IPS-15b (cell line): ENCODE results near the gene NBAS.
"Not testable (repeated sequence)": the region's sequence is repeated elsewhere in the genome, so short reads cannot be mapped to it uniquely, and the experiment has no call there.

Source experiments
- H3K27me3 ChIP-seq: one replicate; pipeline ENCODE4 v1.6.1; 2013; ENCODE audit warnings: low read length; ENCODE audit not compliant: control insufficient read depth, insufficient read depth
- H3K36me3 ChIP-seq: one replicate; pipeline ENCODE4 v1.6.1; 2013; ENCODE audit warnings: low read length; ENCODE audit not compliant: control insufficient read depth, insufficient read depth
- H3K4me1 ChIP-seq: one replicate; pipeline ENCODE4 v1.6.1; 2013; ENCODE audit warnings: mild to moderate bottlenecking, low read length; ENCODE audit not compliant: control insufficient read depth, insufficient read depth
- H3K4me3 ChIP-seq: one replicate; pipeline ENCODE4 v1.5.1; 2013; ENCODE audit warnings: low read depth, low read length
- H3K9ac ChIP-seq: one replicate; pipeline ENCODE4 v1.6.1; 2013; ENCODE audit warnings: low read depth, mild to moderate bottlenecking, low read length
- H3K9me3 ChIP-seq: one replicate; pipeline ENCODE4 v1.6.1; 2013; ENCODE audit warnings: mild to moderate bottlenecking, low read length; ENCODE audit not compliant: control insufficient read depth, insufficient read depth

NBAS gene

DNA sequence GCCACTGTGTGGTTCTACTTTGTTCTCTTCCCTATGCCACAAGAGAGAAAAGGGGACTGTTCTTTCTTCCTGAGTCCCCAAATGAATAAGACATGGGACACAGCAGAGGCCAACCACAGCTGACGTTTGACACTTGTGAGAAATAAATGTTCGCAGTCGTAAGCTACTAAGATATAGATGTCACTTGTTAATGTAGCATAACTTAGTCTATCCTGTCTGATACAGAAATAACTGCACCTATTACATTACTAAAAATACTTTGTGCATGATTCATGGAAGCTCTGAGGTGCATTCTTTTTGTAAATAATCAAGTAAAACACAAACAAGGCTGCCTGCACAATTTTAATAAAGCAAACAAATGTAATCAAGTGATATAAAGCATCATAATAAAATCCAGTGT lies 148.8 kb downstream of the NBAS start:
- H3K4me3 ChIP-seq, result no peak overlapping the region
- H3K27me3 ChIP-seq, result no peaks in the 10 kb centered on the region
- H3K36me3 ChIP-seq, result no peaks in the 10 kb centered on the region
- H3K4me1 ChIP-seq, result no peaks in the 10 kb centered on the region
- H3K9me3 ChIP-seq, result no peaks in the 10 kb centered on the region
- no peak overlapping the region for H3K9ac ChIP-seq

DNA sequence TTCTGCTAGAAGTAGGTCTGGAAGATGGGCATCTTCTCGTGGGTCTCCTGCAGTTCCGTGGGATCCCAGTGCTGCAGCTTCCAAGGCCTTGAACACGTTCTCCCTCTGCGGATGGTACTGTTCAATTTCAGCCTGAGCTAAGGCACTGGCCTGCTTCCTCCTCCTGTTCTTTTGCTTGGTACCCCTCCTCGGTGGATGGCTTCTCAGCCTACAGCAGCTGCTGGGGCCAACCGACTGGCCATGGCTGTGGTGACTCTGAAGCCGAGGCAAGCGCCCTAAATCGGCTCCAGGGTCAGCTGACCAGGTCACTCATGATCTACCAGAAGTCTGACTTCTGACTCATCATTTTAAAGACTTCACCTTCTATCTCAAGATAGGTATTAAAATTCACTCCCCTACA lies 150.2 kb downstream of the NBAS start:
- Histone ChIP-seq H3K9me3 (no peaks in the 10 kb centered on the region), H3K9ac (no peak overlapping the region), H3K36me3 (no peaks in the 10 kb centered on the region), H3K4me1 (no peaks in the 10 kb centered on the region), H3K4me3 (no peak overlapping the region), H3K27me3 (no peaks in the 10 kb centered on the region)

DNA sequence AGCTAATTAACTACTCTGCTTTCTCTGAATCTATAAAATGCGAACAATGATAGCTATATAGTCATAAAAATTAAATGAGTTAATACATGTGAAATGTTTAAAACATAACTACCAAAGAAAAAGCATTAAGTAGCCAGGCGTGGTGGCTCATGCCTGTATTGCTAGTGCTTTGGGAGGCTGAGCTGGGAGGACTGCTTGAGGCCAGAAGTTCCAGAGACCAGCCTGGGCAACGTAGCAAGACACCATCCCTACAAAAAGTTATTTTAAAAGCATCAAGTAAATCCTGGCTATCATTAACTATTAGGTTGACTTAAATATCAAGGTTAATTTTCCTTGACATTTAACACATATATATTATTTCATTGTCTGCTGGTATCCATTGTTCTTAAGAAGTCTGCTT lies 152.4 kb downstream of the NBAS start:
- H3K9ac ChIP-seq, result no peak overlapping the region
- no peaks in the 10 kb centered on the region for H3K9me3 ChIP-seq
- H3K36me3 ChIP-seq, result no peaks in the 10 kb centered on the region
- no peaks in the 10 kb centered on the region for H3K27me3 ChIP-seq
- H3K4me1 ChIP-seq, result no peaks in the 10 kb centered on the region
- H3K4me3 ChIP-seq, result no peak overlapping the region

DNA sequence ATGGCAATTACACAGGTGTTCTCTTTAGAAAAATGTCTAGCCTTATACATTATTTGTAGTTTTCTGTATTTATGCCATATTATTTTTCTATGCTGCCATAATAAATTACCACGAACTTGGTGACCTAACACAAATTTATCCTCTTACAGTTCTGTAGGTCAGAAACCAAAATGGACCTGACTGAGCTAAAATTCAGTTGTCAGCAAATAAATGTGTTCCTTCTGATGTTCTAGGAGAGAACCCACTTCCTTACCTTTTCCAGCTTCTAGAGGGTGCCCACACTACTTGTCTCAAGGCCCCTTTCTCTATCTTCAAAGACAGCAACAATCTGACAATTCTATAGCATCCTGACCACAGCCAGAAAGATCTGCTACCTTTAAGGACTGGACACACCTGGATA lies 153.5 kb downstream of the NBAS start:
- H3K36me3 ChIP-seq, result no peaks in the 10 kb centered on the region
- no peaks in the 10 kb centered on the region for H3K4me1 ChIP-seq
- no peaks in the 10 kb centered on the region for H3K9me3 ChIP-seq
- no peaks in the 10 kb centered on the region for H3K27me3 ChIP-seq
- no peak overlapping the region for H3K9ac ChIP-seq
- no peak overlapping the region for H3K4me3 ChIP-seq

DNA sequence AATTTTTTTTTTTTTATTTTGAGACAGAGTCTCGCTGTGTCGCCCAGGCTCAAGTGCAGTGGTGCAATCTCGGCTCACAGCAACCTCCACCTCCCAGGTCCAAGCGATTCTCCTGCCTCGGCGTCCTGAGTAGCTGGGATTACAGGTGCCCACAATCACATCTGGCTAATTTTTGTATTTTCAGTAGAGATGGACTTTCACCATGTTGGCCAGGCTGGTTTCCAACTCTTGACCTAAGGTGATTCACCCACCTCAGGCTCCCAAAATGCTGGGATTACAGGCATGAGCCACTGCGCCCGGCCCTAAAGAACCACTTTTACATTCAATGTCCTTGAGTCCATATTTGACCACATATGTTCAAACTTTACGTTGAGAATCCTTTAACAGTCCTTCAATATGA lies 156.6 kb downstream of the NBAS start:
- not testable (repeated sequence) for H3K4me3 ChIP-seq, H3K36me3 ChIP-seq, H3K27me3 ChIP-seq, H3K4me1 ChIP-seq, H3K9ac ChIP-seq, H3K9me3 ChIP-seq

DNA sequence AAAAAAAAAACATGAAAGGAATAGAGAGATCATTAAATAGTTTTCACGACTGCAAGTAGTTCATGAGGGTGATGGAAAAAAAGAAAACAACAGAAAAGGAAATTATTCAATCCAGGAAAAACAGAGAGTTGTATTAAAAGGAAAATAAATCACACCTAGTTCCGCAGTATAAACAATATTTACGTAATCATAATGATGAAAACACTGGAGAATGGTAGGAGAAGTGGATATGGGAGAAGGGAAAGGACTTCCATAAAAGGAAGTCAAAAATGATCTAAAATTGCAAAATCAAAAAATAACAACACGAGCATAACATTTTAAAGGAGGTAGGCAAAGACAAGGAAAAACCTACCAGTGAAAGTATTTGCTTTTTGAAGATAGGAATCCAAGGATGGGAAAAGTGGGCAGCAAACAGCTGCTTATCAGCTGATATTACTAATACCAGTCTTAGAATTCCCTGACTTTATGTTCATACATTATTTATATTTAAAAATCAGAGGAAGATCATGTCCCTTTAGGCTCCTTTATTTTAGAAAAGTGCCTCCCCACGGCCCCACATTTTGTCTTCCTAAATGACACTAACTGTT lies 160.8 kb downstream of the NBAS start:
- Histone ChIP-seq H3K36me3 (no peaks in the 10 kb centered on the region), H3K4me1 (no peaks in the 10 kb centered on the region), H3K9ac (no peak overlapping the region), H3K9me3 (no peaks in the 10 kb centered on the region), H3K4me3 (no peak overlapping the region), H3K27me3 (no peaks in the 10 kb centered on the region)

DNA sequence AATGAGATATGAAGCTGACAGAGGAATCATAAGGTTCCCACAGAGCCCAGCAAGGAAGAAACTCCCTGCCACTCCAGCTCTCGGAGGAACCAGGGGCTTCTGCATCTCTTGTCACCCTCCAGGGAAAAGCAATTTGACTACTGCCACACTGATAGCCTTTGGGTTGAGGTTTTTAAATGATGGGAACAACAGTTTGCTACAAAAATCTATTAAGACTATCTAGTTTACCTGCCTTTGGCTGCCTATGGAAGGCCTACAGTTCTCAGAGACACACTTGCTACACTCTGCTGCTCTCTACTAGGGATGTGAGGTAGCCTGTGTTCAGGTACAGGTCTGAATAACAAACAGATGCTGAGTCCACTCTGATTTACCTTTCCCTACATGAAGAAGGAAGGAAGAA lies 161.9 kb downstream of the NBAS start:
- Histone ChIP-seq H3K9ac (no peak overlapping the region), H3K9me3 (no peaks in the 10 kb centered on the region), H3K27me3 (no peaks in the 10 kb centered on the region), H3K36me3 (no peaks in the 10 kb centered on the region), H3K4me1 (no peaks in the 10 kb centered on the region), H3K4me3 (no peak overlapping the region)

DNA sequence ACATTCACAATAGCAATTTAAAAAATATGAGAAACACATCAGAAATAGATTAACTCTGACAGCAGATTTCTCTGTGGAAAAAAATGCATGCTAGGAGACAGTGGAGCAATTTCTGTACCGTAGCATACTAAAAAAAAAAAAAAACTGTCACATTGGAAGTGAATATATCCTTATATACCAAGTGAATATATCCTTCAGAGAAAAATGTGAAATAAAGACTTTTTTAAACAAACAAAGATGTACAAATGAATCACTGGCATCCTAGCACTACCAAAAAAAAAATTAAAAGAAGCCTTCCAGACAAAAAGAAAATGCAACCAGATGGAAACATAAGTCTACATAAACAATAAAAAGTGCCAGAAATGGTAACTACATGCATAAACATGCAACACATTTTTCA lies 169.4 kb downstream of the NBAS start:
- H3K4me1 ChIP-seq, result no peaks in the 10 kb centered on the region
- no peak overlapping the region for H3K9ac ChIP-seq
- no peak overlapping the region for H3K4me3 ChIP-seq
- no peaks in the 10 kb centered on the region for H3K27me3 ChIP-seq
- H3K36me3 ChIP-seq, result no peaks in the 10 kb centered on the region
- H3K9me3 ChIP-seq, result no peaks in the 10 kb centered on the region

DNA sequence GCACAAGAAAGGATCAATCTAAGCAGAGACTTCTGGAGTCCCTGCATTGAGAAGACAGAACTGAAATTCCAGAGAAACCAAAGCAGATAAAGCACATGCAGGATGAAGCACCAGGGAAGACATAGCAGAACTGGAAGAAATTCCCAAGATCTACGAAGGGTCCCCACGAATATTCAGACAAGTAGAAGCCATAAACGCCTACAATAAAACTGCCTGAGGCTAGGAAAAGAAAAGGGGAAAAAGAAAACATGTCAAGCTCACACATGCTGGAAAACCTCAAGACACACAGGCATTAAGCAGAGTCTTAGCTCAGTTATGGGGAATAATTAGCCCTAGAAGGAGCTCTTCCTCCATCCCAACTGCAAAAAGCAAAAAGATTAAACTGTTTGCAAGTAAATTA lies 171.2 kb downstream of the NBAS start:
- Histone ChIP-seq H3K4me3 (no peak overlapping the region), H3K9ac (no peak overlapping the region), H3K9me3 (no peaks in the 10 kb centered on the region), H3K4me1 (no peaks in the 10 kb centered on the region), H3K36me3 (no peaks in the 10 kb centered on the region), H3K27me3 (no peaks in the 10 kb centered on the region)

DNA sequence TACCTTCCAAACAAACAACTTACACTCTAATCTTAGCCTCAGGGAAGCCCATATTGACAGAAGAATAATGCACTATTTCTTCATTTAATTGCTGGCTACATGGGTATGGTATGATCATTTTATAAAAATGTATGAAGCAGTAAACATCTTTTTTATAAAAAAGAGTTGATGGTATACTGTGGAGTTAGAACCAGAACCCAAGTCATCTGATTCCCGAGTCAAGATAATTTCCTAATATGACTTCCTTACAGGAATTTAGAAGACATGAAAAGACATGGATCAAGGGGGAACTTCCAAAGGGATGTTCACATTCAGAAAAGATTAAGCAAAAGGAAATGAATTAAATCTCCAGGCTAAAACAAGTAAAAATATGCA lies 171.8 kb downstream of the NBAS start:
- no peaks in the 10 kb centered on the region for H3K9me3 ChIP-seq
- H3K4me3 ChIP-seq, result no peak overlapping the region
- no peaks in the 10 kb centered on the region for H3K36me3 ChIP-seq

DNA sequence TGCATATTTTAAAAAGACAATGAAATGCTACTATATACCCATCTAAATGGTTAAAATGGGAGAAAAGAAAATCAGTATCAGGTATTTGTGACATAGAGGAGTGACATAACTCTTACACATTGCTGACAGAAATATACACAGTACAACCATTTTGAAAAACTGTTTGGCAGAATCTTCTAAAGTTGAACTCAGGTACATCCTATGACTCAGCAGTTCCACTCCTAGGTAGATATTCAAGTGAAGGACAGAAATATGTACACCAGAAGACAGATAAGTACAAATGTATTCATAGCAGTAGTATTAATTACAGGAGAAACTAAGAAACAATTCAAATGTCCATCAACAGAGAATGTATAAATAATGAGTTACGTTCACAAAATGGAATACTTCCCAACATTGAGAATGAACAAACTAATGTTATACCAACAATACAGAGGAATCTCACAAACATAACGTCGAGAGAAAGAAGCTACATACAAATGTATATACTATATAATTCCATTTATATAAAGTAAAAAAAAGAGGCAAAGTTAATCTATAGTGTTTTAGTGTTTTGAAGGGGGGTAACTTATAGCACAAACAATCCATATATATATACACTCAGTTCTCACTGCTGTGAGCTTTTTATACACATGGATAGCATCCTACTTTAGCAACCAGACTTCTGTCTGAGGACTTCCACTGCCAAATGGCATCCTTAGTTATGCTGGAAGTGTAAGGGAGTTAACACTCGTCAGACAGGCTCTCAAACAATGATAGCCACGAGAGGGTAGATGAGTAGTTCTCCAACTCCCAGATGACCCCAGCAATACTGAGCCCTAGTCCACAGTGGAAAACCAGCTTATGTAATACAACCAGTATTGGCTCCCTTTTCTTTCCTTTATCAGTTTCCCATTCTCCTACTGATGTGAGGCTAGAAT lies 172.5 kb downstream of the NBAS start:
- no peaks in the 10 kb centered on the region for H3K9me3 ChIP-seq
- H3K36me3 ChIP-seq, result no peaks in the 10 kb centered on the region
- H3K4me3 ChIP-seq, result no peak overlapping the region
- H3K27me3 ChIP-seq, result no peaks in the 10 kb centered on the region
- no peak overlapping the region for H3K9ac ChIP-seq
- no peaks in the 10 kb centered on the region for H3K4me1 ChIP-seq

More for the DNA sequence above, 171.8 kb downstream of the NBAS start:
- H3K4me1 ChIP-seq, result no peaks in the 10 kb centered on the region
- H3K27me3 ChIP-seq, result no peaks in the 10 kb centered on the region
- H3K9ac ChIP-seq, result no peak overlapping the region

DNA sequence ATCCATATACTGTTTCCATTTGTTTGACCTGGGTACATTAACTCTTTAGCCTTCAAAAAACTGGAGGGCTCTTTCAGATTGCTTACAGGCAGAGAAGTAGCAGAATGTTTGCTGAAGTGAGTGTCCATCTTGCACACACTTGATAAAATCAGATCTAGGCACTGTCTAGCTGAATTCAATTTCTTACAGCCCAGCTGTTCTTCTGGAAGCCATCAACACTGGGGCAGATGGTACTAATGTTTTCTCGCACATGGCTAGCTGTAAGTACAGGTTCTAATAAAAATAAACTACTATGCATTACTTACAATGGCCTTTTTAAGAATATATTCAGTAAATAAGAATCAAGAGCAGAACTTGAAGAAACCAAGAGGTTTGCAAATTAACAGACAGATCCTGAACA lies 175.9 kb downstream of the NBAS start:
- Histone ChIP-seq H3K9me3 (no peaks in the 10 kb centered on the region), H3K4me1 (no peaks in the 10 kb centered on the region), H3K27me3 (no peaks in the 10 kb centered on the region), H3K36me3 (no peaks in the 10 kb centered on the region), H3K4me3 (no peak overlapping the region), H3K9ac (no peak overlapping the region)
